Stimulated activated naive CD4-positive, alpha-beta T cell (primary cell): ENCODE data around the gene RAB1B.

Experiments used
- DNase-seq, 6 experiments: peaks; one replicate each; lab custom pipeline; 2025; lab: John Stamatoyannopoulos, UW

RAB1B gene

DNA sequence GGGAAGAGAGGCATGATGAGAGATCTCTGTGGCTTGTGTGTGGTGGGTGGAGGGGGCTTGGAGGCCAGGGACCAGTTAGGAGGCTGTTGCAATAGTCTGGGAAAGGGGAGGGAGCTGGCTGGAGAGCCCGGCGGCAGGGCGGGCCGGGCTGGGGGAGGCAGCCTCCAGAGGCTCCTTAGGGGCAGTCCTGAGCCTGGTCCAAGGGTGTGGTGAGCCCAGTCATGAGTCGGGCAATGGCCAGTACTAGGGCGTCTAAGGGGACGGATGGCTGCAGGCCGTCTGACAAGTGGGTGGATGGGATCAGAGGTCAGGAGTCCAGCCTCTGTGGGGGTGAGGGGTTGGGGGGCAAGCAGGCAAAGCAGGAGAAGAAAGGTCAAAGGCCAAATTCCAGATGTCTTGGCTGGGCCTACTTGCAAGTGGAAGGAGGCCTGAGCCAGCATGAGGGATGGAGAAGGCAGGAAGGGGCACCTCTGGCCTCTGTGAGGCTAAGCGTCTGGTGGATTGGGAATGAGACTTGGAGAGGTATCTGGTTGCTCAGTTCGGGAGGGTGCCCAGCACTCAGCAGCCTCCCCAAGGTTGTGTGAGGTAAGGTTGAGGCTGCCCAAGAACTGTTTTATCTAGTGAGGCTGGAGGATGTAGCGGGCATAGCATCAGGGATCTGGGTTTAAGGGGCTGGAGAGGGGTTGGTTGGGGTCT, 54.4 kb downstream of the RAB1B start:
- DNase-seq = no peak

DNA sequence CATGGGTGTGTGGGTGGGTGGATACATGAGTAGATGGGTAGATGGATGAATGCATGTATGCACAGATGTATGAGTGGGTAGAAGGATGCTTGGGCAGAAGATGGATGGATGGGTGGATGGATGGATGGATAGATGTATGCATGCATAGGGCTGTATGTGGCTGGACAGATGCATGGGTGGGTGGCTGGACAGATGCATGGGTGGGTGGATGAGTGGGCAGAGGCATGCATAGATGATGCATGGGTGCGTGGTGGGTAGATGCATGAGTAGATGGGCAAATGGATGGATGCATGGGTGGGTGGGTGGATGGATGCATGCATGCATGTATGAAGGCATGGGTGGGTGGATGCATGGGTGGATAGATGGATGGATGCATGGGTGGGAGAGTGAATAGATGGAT, 55.2 kb downstream of the RAB1B start:
- DNase-seq = no peak

DNA sequence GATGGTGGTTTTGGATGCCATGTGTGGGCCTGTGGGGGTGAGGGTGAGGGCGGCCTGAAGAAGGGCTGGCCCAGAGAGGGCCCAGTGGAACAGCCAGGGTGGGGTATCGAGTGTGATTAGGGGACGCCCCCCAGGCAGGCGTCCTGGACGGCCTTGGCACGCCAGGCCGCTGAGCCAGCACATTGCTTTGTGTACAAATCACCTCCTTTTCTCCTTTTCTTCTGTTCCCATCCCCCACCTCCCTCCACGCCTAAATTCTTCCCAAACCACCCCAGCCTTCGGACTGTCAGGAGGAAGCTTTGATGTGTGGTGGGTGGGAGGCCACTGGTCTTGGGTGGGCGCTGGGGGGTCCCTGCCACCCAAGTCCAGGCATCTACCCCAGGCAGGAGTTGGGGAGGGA, 56.2 kb downstream of the RAB1B start:
- no peak for DNase-seq

DNA sequence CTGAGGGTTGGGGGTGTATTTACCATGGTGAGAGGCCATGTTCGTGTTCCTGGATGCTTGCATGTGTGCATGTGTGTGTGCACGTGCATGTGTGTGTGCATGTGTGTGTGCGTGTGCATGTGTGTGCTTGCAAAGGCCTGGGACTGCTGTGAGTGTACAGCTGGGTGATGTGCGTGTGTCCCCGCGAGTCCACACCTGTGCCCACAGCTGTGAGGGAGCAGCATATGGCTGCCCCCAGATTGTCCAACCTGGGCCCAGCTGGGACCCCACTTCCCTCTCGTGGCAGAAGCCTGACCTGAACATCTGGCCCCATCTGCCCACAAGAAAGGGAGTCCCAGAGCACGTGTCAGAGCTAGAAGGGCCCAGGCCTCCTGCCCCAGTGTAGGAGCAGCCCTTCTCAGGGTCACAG, 56.8 kb downstream of the RAB1B start:
- no peak for DNase-seq

DNA sequence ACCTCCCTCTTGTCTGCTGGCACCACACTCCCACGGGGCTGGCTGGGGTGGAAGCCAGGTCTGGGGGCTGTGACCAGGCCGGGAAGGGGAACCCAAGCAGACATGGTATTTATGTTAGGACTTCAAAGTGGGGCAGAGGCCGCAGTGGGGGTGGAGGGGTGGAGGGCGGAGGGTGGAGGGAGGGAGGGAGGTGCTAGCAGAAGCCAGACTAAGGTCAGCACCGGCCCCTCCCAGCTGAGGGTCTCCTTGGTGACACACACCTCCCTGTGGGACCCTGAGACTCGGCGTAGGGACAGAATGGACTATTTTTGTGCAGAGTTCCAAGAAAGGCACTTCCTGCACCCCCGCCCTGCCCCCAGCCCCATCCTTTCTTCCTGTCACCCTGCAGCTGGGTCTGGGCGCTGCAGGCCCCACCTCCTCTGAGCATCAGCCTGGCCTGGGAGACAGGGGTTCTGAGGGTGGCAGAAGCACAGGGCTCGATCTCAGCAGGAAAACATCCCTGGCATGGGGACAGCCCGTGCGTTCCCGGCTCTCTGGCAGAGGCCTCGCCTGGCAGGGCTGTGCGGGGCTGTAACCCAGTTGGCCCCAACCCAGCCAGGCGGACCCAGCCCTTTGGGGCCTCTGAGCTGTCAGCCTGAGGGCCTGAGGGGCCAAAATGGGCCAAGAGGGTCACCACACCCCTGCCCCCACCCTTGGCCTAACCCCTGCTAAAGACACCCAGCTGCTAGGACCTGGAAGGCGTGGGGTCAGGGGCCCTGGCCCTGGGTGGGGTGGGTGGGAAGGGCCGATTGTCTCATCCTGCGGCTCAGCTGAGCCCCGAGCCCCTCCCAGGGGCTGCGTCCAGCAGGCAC, 58.0 kb downstream of the RAB1B start:
- peak; percentile 15 to 49 (median 34) for DNase-seq
